Left renal cortex interstitium (tissue), 4 donors: ENCODE measurements around the gene ZNF766. TPM values are rescaled to one million over a fixed set of nuclear protein-coding genes. Genes with fewer than 3 reads are reported as not detected.
"Not testable (repeated sequence)": the region's sequence is repeated elsewhere in the genome, so short reads cannot be mapped to it uniquely, and the experiment has no call there.

Experiments used
- DNase-seq, 4 donors: peaks; one replicate each; pipeline ENCODE4 v3.0.0-alpha.2; 2013; ENCODE audit warnings: low read depth in 4 of 4, low spot score in 2 of 4, missing footprints in 1 of 4
- polyA plus RNA-seq, 4 donors: library from polyadenylated mRNA; unstranded; fragments of 120-200 nt; gene quantifications; one replicate each; pipeline ENCODE4 v1.2.1, GENCODE V29; 2013; ENCODE audit not compliant: insufficient read length in 4 of 4

The ZNF766 gene
- polyA plus RNA-seq, 4 donors = 15.2 to 21.6 (median 19.3) TPM

GRCh38 chr19:52274191-52274590 lies 4.8 kb downstream of the ZNF766 start:
- DNase-seq = no peak

- DNase-seq = no peak
Observed at GRCh38 chr19:52275988-52276387, 6.6 kb downstream of the ZNF766 start.

GRCh38 chr19:52277471-52277870 lies 8.1 kb downstream of the ZNF766 start:
- DNase-seq = no peak

- no peak for DNase-seq
Observed at GRCh38 chr19:52286256-52286655, 16.9 kb downstream of the ZNF766 start.

GRCh38 chr19:52291781-52292180 lies 22.4 kb downstream of the ZNF766 start:
- no peak for DNase-seq

- not testable (repeated sequence) for DNase-seq
Observed at GRCh38 chr19:52292946-52293345, 23.6 kb downstream of the ZNF766 start.

- no peak for DNase-seq
Observed at GRCh38 chr19:52296400-52296772, 27.0 kb downstream of the ZNF766 start.

GRCh38 chr19:52296773-52297600 lies 27.6 kb downstream of the ZNF766 start, which contains the start of gene ZNF480:
TSS of gene ZNF480 (plus strand) at chr19:52297169. CDS start at chr19:52300413, 3,244 bp downstream.
- DNase-seq = peak; percentile 62 to 77 (median 72)

GRCh38 chr19:52297601-52298364 lies 28.4 kb downstream of the ZNF766 start:
- DNase-seq = peak in 1 of 4 donors; percentile 31

GRCh38 chr19:52307275-52307674 lies 37.9 kb downstream of the ZNF766 start:
- no peak for DNase-seq

GRCh38 chr19:52322429-52322828 lies 53.0 kb downstream of the ZNF766 start:
- no peak for DNase-seq

- DNase-seq = no peak
Observed at GRCh38 chr19:52331757-52332156, 62.4 kb downstream of the ZNF766 start.

- no peak for DNase-seq
Observed at GRCh38 chr19:52335768-52336116, 66.4 kb downstream of the ZNF766 start.

- DNase-seq = peak; percentile 74 to 83 (median 80)
Observed at GRCh38 chr19:52336117-52336790, 66.9 kb downstream of the ZNF766 start, which contains the start of gene ZNF610. TSS of gene ZNF610 (plus strand) at chr19:52336243. CDS start at chr19:52349173, 12,930 bp downstream.

- DNase-seq = peak in 3 of 4 donors; percentile 15 to 23 (median 15)
Observed at GRCh38 chr19:52336791-52337381, 67.5 kb downstream of the ZNF766 start.

- DNase-seq = not testable (repeated sequence)
Observed at GRCh38 chr19:52339022-52339421, 69.6 kb downstream of the ZNF766 start.

- peak in 3 of 4 donors; percentile 37 to 83 (median 64) for DNase-seq
Observed at GRCh38 chr19:52343548-52343947, 74.2 kb downstream of the ZNF766 start.

GRCh38 chr19:52345162-52345561 lies 75.8 kb downstream of the ZNF766 start:
- DNase-seq = no peak
